NCI-H2029 (cell line): Measurements from ENCODE around the gene SIK3.
"Not testable (repeated sequence)": the region's sequence is repeated elsewhere in the genome, so short reads cannot be mapped to it uniquely, and the experiment has no call there.

Source experiments
- DNase-seq: peaks from one replicate; lab custom pipeline; 2025; lab: John Stamatoyannopoulos, UW

The SIK3 gene

DNA sequence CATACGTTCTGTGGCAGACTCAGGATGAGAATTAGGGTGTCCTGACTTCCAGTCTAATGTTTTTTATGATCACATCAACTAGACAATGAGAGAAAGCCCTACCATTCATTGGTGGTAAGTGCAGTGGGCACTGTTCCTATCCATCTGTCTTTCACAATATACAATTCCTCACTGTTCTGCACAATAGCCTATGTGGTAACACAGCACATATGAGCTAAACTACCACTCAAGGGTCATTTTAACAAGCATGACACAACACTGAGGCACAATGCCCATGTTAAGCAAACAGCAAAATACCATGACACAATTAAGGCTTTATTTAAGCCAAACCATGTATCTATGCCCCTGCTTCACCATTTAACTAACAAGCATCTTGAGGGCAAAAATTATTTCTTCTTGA, 52.3 kb downstream of the SIK3 start:
- DNase-seq, result peak; percentile 86

GRCh38 chr11:117045196-117045595, 53.0 kb downstream of the SIK3 start:
- peak; percentile 15 for DNase-seq

- no peak for DNase-seq
These were observed 53.8 kb downstream of the SIK3 start for GRCh38 chr11:117044287-117045035.

GRCh38 chr11:117042689-117043088, 55.5 kb downstream of the SIK3 start:
- DNase-seq, result no peak

GRCh38 chr11:117039900-117040299, 58.3 kb downstream of the SIK3 start:
- DNase-seq, result no peak

- no peak for DNase-seq
These were observed 59.0 kb downstream of the SIK3 start for GRCh38 chr11:117039270-117039669.

GRCh38 chr11:117037975-117038350, 60.3 kb downstream of the SIK3 start:
- no peak for DNase-seq

- no peak for DNase-seq
These were observed 60.8 kb downstream of the SIK3 start for GRCh38 chr11:117037279-117037974.

DNA sequence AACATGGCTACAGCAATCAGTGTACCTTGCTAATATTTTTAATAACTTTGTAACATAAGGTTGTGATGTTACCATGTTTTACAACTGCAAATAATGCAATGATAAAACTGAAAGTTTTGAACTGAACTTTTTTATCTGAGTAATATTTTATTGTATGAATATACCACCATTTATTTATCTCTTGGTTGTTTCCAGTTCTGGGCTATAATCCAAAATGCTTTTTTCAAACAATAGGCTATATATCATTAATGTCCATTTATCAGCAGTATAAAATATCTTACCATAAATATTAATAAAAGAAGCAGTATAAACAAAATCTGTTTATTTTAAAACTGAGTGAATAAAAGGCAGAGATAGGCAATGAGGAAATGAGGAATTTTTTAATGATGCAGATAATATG, 63.3 kb downstream of the SIK3 start:
- DNase-seq, result no peak

DNA sequence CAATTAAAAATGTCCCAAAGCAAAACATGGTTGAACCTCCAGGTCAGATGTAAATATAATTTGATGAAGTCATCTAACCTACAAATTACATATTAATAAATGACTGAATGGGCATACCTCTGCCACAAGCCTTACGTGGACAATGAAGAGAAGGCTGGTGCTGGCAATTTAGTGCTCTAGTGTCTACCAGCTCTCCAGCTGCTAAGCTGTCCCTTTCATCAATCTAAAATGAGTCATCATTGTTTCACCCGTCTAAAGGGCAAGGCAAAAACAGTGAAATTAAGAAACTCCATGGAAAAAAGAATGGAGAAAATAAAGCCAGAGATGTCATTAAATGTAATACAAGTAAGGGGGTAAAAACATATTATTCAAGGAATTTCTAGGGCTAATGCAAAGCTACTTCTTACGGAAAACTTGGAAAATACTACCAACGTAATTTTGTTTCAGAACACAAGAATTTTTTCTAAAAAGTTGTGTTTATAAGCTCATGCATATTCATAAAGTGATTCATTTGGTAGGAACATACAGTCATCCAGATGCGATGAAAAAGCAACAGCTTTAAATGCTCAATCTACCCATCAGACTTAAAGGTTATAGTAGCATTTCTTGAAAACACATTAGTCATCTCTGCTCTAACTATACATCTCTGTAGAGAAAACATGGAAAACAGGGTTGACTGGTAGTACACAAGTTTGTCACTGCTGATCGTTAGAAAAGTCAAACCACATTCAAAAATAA, 71.5 kb downstream of the SIK3 start:
- no peak for DNase-seq

- DNase-seq, result not testable (repeated sequence)
These were observed 74.5 kb downstream of the SIK3 start for GRCh38 chr11:117023707-117024106.

DNA sequence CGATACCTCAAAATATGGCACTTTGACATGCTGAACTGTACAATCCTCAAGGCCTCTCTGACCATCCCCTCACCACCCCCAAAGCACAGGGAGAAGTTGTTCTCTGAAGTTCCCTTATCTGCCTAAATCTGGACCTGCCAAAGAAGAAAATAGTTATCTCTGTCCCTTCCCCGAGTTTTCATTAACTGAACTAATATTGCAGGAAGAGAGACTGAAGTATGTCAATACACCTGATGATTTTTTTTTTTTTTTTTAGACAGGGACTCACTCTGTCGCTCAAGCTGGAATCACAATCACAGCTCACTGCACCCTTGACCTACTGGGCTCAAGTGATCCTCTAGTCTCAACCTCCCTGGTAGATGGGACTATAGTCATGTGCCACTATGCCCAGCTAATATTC, 75.0 kb downstream of the SIK3 start:
- DNase-seq, result no peak

DNA sequence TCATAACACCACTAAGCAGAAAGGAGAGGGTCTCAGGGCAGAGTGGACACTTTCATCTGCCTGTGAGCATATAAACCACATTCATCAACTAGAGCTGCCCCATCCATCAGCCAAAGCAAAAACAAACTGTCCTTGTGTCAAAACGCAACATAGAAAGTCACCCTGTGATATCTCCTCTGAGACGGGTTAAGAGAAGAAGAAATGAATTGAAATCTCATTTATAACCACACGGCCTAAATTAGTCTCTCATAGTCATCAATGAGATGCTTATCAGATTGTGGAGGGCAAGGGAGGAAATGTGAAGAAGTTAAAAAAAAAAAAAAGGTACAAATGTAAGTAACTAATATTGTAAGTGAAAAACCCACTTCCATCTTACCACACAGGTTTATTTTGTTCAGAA, 75.7 kb downstream of the SIK3 start:
- no peak for DNase-seq

- no peak for DNase-seq
These were observed 77.2 kb downstream of the SIK3 start for GRCh38 chr11:117020869-117021564.

DNA sequence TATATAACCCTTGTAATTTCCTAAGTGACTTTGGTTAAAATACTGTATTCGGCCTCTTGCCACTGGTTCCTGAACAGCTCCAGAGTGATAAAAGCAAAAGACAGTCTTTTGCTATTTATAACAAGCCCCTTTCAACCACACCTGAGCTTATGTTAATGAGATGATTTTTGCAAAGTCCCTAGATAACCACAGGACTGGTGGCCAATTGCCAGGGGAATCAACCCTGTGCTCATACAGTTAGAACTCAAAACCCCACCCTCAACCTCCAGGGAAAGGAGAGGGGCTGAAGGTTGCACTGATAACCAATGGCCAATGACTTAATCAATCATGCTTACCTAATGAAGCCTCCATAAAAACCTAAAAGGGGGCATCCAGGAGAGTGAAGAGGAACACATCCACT, 77.9 kb downstream of the SIK3 start:
- DNase-seq, result no peak

DNA sequence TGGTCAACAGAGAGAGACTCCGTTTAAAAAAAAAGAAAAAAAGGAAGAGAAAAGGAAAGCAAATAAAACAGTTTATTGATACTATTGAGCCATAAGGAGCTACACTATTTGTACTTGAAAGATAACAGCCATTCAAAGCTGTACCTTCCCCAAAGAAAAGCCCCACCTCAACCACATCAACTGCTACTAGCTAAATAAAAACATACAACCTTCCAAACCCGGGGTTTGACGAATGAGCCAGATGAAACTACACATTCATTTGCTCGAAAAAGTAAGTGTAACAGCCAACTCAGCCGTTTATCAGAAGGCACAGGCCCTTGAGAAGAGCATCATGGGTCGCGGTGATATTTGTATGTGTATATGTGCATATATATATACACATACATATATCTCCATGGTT, 78.4 kb downstream of the SIK3 start:
- no peak for DNase-seq

GRCh38 chr11:117017456-117017855, 80.8 kb downstream of the SIK3 start:
- no peak for DNase-seq

DNA sequence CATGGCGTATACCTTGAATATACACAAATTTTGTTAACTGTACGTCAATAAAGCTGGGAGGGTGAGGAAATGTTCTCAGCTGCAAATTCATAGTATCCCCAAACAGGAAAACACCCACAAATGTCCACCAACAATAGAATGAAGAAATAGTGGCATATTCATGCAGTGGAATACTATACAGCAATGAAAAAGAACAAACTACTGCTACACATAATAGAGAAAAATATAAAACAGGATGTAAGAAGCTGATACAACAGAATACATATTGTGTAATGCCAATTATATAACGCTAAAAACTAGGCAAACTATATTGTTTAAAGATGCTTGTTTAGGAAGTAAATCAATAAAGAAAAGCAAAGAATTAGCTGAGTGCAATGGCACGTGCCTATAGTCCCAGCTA, 81.5 kb downstream of the SIK3 start:
- no peak for DNase-seq

DNA sequence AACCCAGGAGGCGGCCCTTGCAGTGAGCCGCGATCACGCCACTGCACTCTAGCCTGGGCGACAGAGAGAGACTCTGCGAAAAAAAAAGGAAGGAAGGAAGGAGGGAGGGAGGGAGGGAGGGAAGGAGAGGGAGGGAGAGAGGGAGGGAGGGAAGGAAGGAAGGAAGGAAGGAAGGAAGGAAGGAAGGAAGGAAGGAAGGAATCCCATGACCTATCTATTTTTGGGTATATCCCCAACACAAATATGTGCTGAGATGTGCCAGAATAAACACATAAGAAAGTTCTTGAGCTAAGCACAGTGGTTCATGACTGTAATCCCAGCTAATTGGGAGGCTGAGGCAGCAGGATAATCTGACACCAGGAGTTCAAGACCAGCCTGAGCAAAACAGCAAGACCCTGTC, 82.0 kb downstream of the SIK3 start:
- DNase-seq, result no peak

DNA sequence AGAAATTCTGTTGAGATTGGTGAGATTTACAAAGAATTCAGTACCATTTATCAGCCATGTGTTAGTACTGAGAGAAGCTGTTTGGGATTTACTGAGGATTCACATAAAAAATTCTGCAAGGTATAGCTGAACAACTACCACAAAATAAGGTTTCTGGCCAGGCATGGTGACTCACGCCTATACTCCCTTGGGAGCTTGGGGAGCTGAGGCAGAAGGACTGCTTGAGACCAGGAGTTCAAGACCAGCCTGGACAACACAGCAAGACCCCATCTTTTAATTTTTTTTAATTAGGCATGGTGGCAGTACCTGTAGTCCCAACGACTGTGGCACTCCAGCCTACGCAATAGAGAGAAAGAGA, 86.7 kb downstream of the SIK3 start:
- DNase-seq, result no peak

DNA sequence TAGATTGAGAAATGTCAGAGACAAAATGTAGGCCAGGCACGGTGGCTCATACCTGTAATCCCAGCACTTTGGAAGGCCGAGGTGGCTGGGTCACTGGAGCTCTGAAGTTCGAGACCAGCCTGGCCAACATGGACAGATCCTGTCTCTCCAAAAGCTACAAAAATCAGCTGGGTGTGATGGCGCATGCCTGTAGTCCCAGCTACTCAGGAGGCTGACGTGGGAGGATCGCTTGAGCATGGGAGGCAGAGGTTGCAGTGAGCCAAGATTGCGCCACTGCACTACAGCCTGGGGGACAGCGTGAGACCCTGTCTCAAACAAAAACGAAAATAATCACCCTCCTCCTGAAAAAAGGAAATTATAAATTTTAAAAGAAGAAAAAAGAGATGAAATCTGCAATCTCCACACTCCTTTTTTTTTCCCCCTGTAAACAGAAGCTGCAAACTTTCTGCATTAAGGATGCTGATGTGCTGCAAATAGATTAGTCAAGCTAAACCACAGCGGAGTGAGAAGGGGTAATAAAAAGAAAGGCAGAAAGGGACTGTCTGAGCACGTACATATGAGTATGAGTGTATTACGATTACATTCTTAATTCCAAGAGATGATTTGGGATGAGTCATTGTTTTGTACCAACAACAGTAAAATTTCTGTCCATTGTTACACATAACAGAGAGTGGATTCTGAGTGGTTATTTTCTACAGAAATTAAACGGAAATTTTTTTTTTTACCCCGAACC, 87.3 kb downstream of the SIK3 start:
- no peak for DNase-seq
